GM10248 (cell line): ENCODE results near the gene KRTDAP.

Experiments used
- CTCF ChIA-PET: fragments of 300-600 bp; sonication (Branson Sonifier 250); formaldehyde crosslinking; extraction: SDS; loops from one replicate; lab custom pipeline; 2021; ENCODE audit warnings: antibody characterized with exemption; lab: Yijun Ruan, JAX
- POLR2A ChIA-PET: fragments of 350-650 bp; sonication (Branson Sonifier 250); formaldehyde crosslinking; extraction: SDS; loops from one replicate; lab custom pipeline; 2020; ENCODE audit warnings: antibody characterized with exemption; lab: Yijun Ruan, JAX
- DNase-seq: peaks from one replicate; pipeline ENCODE4 v3.0.0; 2012; ENCODE audit errors: extremely low spot score
- CTCF ChIP-seq: IDR thresholded peaks from 2 replicates; pipeline ENCODE4 v1.5.1; 2012; ENCODE audit warnings: mild to moderate bottlenecking, low read depth; ENCODE audit errors: extremely low read depth, missing control alignments, control extremely low read depth

KRTDAP gene

GRCh38 chr19:35501684-35502083 lies 11.4 kb upstream of the KRTDAP start:
- no peak for TF ChIP-seq CTCF
- DNase-seq: no peak
- CTCF ChIA-PET: interaction anchor here (1.1 to 2.4 kb wide), 3 partner anchors 9 to 149 kb away, joined by 3 to 13 read pairs (median 5); no protein-coding TSS in a partner anchor
- POLR2A ChIA-PET: no interaction called here

GRCh38 chr19:35500611-35501010 lies 10.3 kb upstream of the KRTDAP start:
- ChIA-PET POLR2A (no interaction called here), CTCF (interaction anchor here (0.8 to 2.0 kb wide), 2 partner anchors 10 to 148 kb away, joined by 3 to 13 read pairs; no protein-coding TSS in a partner anchor)
- DNase-seq: no peak
- no peak for TF ChIP-seq CTCF

GRCh38 chr19:35498984-35499527 lies 8.8 kb upstream of the KRTDAP start:
- DNase-seq: no peak
- CTCF ChIA-PET: no interaction called here
- TF ChIP-seq CTCF: no peak
- POLR2A ChIA-PET: no interaction called here

GRCh38 chr19:35498220-35498619 lies 8.0 kb upstream of the KRTDAP start:
- ChIA-PET POLR2A (no interaction called here), CTCF (interaction anchor here (1.2 to 8.0 kb wide), 4 partner anchors 9 to 229 kb away, joined by 3 to 126 read pairs (median 78); partner anchors contain the start of gene USF2)
- no peak for TF ChIP-seq CTCF
- no peak for DNase-seq

- no peak for DNase-seq
- CTCF ChIA-PET: interaction anchor here (1.0 to 8.0 kb wide), 8 partner anchors 10 to 228 kb away, joined by 3 to 126 read pairs (median 4); partner anchors contain the start of genes FFAR3 and USF2
- POLR2A ChIA-PET: no interaction called here
- no peak for TF ChIP-seq CTCF
Observed at GRCh38 chr19:35497406-35497805, 7.1 kb upstream of the KRTDAP start.

GRCh38 chr19:35495107-35496064 lies 5.1 kb upstream of the KRTDAP start:
- CTCF ChIA-PET: interaction anchor here (0.6 to 8.0 kb wide), 67 partner anchors 10 to 359 kb away, joined by 3 to 126 read pairs (median 5); partner anchors contain the start of genes CD22, FFAR1, FFAR3 and HAUS5
- peak; percentile 96 for TF ChIP-seq CTCF
- peak; percentile 92 for DNase-seq
- POLR2A ChIA-PET: interaction anchor here (0.6 to 1.0 kb wide), 3 partner anchors 35 to 143 kb away, joined by 3 to 4 read pairs (median 3); no protein-coding TSS in a partner anchor
